Medulla oblongata (tissue), 1 donor: ENCODE data around the gene GALK1.
"Not testable (repeated sequence)": the region's sequence is repeated elsewhere in the genome, so short reads cannot be mapped to it uniquely, and the experiment has no call there.

Experiments
- DNase-seq: peaks from one replicate; pipeline ENCODE4 v3.0.0-alpha.2; 2015; ENCODE audit errors: extremely low spot score

GALK1 gene

GRCh38 chr17:75765981-75766380 lies 989 bp upstream of the GALK1 start:
- no peak for DNase-seq

GRCh38 chr17:75764417-75764710 lies 628 bp downstream of the GALK1 start:
- DNase-seq: no peak

GRCh38 chr17:75763613-75764416 lies 1.2 kb downstream of the GALK1 start:
- no peak for DNase-seq

GRCh38 chr17:75763269-75763607 lies 1.8 kb downstream of the GALK1 start:
- DNase-seq: no peak

GRCh38 chr17:75762513-75763268 lies 2.3 kb downstream of the GALK1 start:
- no peak for DNase-seq

- DNase-seq: not testable (repeated sequence)
These were observed 4.9 kb downstream of the GALK1 start for GRCh38 chr17:75759978-75760640.

GRCh38 chr17:75759457-75759856 lies 5.5 kb downstream of the GALK1 start:
- DNase-seq: no peak

- DNase-seq: no peak
These were observed 6.7 kb downstream of the GALK1 start for GRCh38 chr17:75758131-75758905.

- no peak for DNase-seq
These were observed 7.8 kb downstream of the GALK1 start for GRCh38 chr17:75757086-75757681.

- DNase-seq: no peak
These were observed 8.4 kb downstream of the GALK1 start for GRCh38 chr17:75756451-75757085.

- DNase-seq: no peak
These were observed 9.0 kb downstream of the GALK1 start for GRCh38 chr17:75755990-75756389.

- DNase-seq: no peak
These were observed 9.6 kb downstream of the GALK1 start for GRCh38 chr17:75755205-75755901.

- no peak for DNase-seq
These were observed 10.4 kb downstream of the GALK1 start for GRCh38 chr17:75754378-75755204.

- DNase-seq: peak; percentile 74
These were observed 11.2 kb downstream of the GALK1 start for GRCh38 chr17:75753514-75754377.

- DNase-seq: no peak
These were observed 12.0 kb downstream of the GALK1 start for GRCh38 chr17:75752802-75753513.

- DNase-seq: no peak
These were observed 12.6 kb downstream of the GALK1 start for GRCh38 chr17:75752405-75752709.

- no peak for DNase-seq
These were observed 13.2 kb downstream of the GALK1 start for GRCh38 chr17:75751676-75752404.
